NT2/D1 (cell line): ENCODE measurements around the gene IDNK.

Experiments
- DNase-seq: peaks from one replicate; pipeline ENCODE4 v3.0.0-alpha.2; 2011; ENCODE audit warnings: low read depth, low spot score
- H3K27me3 ChIP-seq: 2 replicates; pipeline ENCODE4 v1.6.0; 2011; ENCODE audit warnings: mild to moderate bottlenecking; ENCODE audit not compliant: insufficient read length, insufficient read depth
- H3K36me3 ChIP-seq: 2 replicates; pipeline ENCODE4 v1.6.1; 2011; ENCODE audit warnings: mild to moderate bottlenecking, low read length, mixed read lengths; ENCODE audit not compliant: insufficient read depth, insufficient read length
- H3K4me1 ChIP-seq: 2 replicates; pipeline ENCODE4 v1.5.1; 2011; ENCODE audit not compliant: insufficient read depth, insufficient read length
- H3K4me3 ChIP-seq: 2 replicates; pipeline ENCODE4 v1.5.1; 2011; ENCODE audit warnings: low read depth; ENCODE audit not compliant: insufficient read length
- H3K9ac ChIP-seq: 2 replicates; pipeline ENCODE4 v1.6.0; 2011; ENCODE audit warnings: low read depth; ENCODE audit not compliant: insufficient read length
- H3K9me3 ChIP-seq: 2 replicates; pipeline ENCODE4 v1.5.1; 2011; ENCODE audit warnings: mild to moderate bottlenecking, low read length; ENCODE audit not compliant: insufficient read depth
- SUZ12 ChIP-seq: IDR thresholded peaks from 2 replicates; pipeline ENCODE4 v1.6.1; 2011; ENCODE audit not compliant: insufficient read length, insufficient read depth; ENCODE audit errors: extremely low read depth
- YY1 ChIP-seq: IDR thresholded peaks from 2 replicates; pipeline ENCODE4 v1.6.1; 2011; ENCODE audit not compliant: insufficient read length, insufficient read depth
- ZNF274 ChIP-seq: IDR thresholded peaks from 2 replicates; pipeline ENCODE4 v1.6.1; 2011; ENCODE audit warnings: mild to moderate bottlenecking, low read depth, low read length

Gene IDNK

GRCh38 chr9:83669067-83669466, 46.1 kb downstream of the IDNK start:
- TF ChIP-seq SUZ12 (no peak), ZNF274 (no peak), YY1 (no peak)
- Histone ChIP-seq H3K4me3 (no peak overlapping the region), H3K27me3 (no peaks in the 10 kb centered on the region), H3K36me3 (peaks cover 79% of the 10 kb centered on the region), H3K4me1 (no peaks in the 10 kb centered on the region), H3K9me3 (no peaks in the 10 kb centered on the region), H3K9ac (no peak overlapping the region)
- no peak for DNase-seq

GRCh38 chr9:83670381-83670780, 47.4 kb downstream of the IDNK start:
- Histone ChIP-seq H3K4me3 (no peak overlapping the region), H3K9me3 (no peaks in the 10 kb centered on the region), H3K27me3 (no peaks in the 10 kb centered on the region), H3K9ac (no peak overlapping the region), H3K4me1 (no peaks in the 10 kb centered on the region), H3K36me3 (peaks cover 80% of the 10 kb centered on the region)
- TF ChIP-seq ZNF274 (no peak), YY1 (no peak)
- no peak for DNase-seq

GRCh38 chr9:83671451-83671850, 48.5 kb downstream of the IDNK start:
- Histone ChIP-seq H3K27me3 (no peaks in the 10 kb centered on the region), H3K9ac (no peak overlapping the region), H3K4me1 (no peaks in the 10 kb centered on the region), H3K9me3 (no peaks in the 10 kb centered on the region), H3K4me3 (no peak overlapping the region), H3K36me3 (peaks cover 86% of the 10 kb centered on the region)
- no peak for TF ChIP-seq ZNF274
- TF ChIP-seq YY1 = no peak
- no peak for TF ChIP-seq SUZ12
- no peak for DNase-seq

GRCh38 chr9:83675466-83675865, 52.5 kb downstream of the IDNK start:
- TF ChIP-seq ZNF274 (no peak), SUZ12 (no peak), YY1 (no peak)

GRCh38 chr9:83677596-83677995, 54.7 kb downstream of the IDNK start:
- Histone ChIP-seq H3K36me3 (peaks cover 91% of the 10 kb centered on the region), H3K9ac (no peak overlapping the region), H3K9me3 (no peaks in the 10 kb centered on the region), H3K27me3 (no peaks in the 10 kb centered on the region), H3K4me3 (no peak overlapping the region), H3K4me1 (peaks cover 4% of the 10 kb centered on the region)
- TF ChIP-seq ZNF274 = no peak
- TF ChIP-seq YY1 = no peak
- TF ChIP-seq SUZ12 = no peak
- DNase-seq = no peak

More at GRCh38 chr9:83675466-83675865, 52.5 kb downstream of the IDNK start:
- Histone ChIP-seq H3K27me3 (no peaks in the 10 kb centered on the region), H3K36me3 (peaks cover 90% of the 10 kb centered on the region), H3K4me3 (no peak overlapping the region), H3K9ac (no peak overlapping the region), H3K9me3 (no peaks in the 10 kb centered on the region), H3K4me1 (no peaks in the 10 kb centered on the region)
- DNase-seq = no peak

- no peak overlapping the region for H3K4me3 ChIP-seq
- peaks cover 71% of the 10 kb centered on the region for H3K36me3 ChIP-seq
- no peaks in the 10 kb centered on the region for H3K27me3 ChIP-seq
- DNase-seq = no peak
- H3K4me1 ChIP-seq = peaks cover 4% of the 10 kb centered on the region
- H3K9ac ChIP-seq = no peak overlapping the region
- no peak for TF ChIP-seq YY1
- TF ChIP-seq ZNF274 = no peak
- no peak for TF ChIP-seq SUZ12
- no peaks in the 10 kb centered on the region for H3K9me3 ChIP-seq
These were observed 57.3 kb downstream of the IDNK start for GRCh38 chr9:83680233-83680632.

GRCh38 chr9:83681490-83681889, 58.5 kb downstream of the IDNK start:
- Histone ChIP-seq H3K4me1 (peaks cover 4% of the 10 kb centered on the region), H3K27me3 (no peaks in the 10 kb centered on the region), H3K9me3 (no peaks in the 10 kb centered on the region), H3K9ac (no peak overlapping the region), H3K36me3 (peaks cover 59% of the 10 kb centered on the region), H3K4me3 (no peak overlapping the region)
- TF ChIP-seq ZNF274 (no peak), YY1 (no peak), SUZ12 (no peak)
- DNase-seq = no peak

- Histone ChIP-seq H3K9ac (no peak overlapping the region), H3K4me3 (no peak overlapping the region), H3K9me3 (no peaks in the 10 kb centered on the region), H3K4me1 (no peaks in the 10 kb centered on the region), H3K36me3 (no peaks in the 10 kb centered on the region), H3K27me3 (no peaks in the 10 kb centered on the region)
- DNase-seq = no peak
- no peak for TF ChIP-seq YY1
- no peak for TF ChIP-seq ZNF274
- TF ChIP-seq SUZ12 = no peak
These were observed 66.0 kb downstream of the IDNK start for GRCh38 chr9:83688921-83689320.
